Measurements from ENCODE around the gene DZIP1L.

The DZIP1L gene

GRCh38 chr3:138030734-138031280, 84.6 kb downstream of the DZIP1L start:
- no peak for DNase-seq

- DNase-seq: no peak
These were observed 87.6 kb downstream of the DZIP1L start for GRCh38 chr3:138027821-138028220.

GRCh38 chr3:138025553-138025952, 89.9 kb downstream of the DZIP1L start:
- no peak for DNase-seq

- no peak for DNase-seq
These were observed 91.7 kb downstream of the DZIP1L start for GRCh38 chr3:138023754-138024153.

GRCh38 chr3:138019281-138020069, 95.9 kb downstream of the DZIP1L start:
- DNase-seq: no peak

- no peak for DNase-seq
These were observed 99.3 kb downstream of the DZIP1L start for GRCh38 chr3:138016065-138016464.

- no peak for DNase-seq
These were observed 102.9 kb downstream of the DZIP1L start for GRCh38 chr3:138012526-138012925.
